Breast epithelium (tissue), 3 donors: ENCODE results near the gene MAPT.

Experiments
- CTCF ChIP-seq, 3 donors: fragments of 450-650 bp; IDR thresholded peaks; one replicate each; pipeline ENCODE4 v1.5.1; 2016 to 2017; ENCODE audit warnings: antibody characterized with exemption in 3 of 3, mild to moderate bottlenecking in 3 of 3, moderate library complexity in 3 of 3
- POLR2AphosphoS5 ChIP-seq, 3 donors: sonication (generic); formaldehyde crosslinking; IDR thresholded peaks; one replicate each; pipeline ENCODE4 v1.6.1; 2017; ENCODE audit warnings: antibody characterized with exemption in 3 of 3

DNA sequence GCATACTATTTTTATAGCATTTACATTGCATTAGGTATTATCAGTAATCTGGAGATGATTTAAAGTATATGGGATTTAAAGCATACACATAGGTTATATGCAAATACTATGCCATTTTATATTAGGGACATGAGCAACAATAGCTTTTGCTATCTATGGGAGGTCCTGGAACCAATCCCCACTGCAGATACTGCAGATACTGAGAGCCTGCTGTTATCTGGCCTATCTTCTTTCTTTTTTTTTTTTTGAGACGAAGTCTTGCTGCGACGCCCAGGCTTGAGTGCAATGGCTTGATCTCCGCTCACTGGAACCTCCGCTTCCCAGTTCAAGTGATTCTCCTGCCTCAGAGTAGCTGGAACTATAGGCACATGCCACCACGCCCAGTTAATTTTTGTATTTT lies 142.1 kb downstream of the MAPT start:
- TF ChIP-seq POLR2AphosphoS5 (IDR thresholded peaks at IDR 0.05) (no peak), CTCF (IDR thresholded peaks at IDR 0.05) (no peak)
